Measurements from ENCODE around the gene RASSF5.
A peak's percentile ranks its signal among the peaks of the same experiment; 100 is the strongest.
"Not testable (repeated sequence)": the region's sequence is repeated elsewhere in the genome, so short reads cannot be mapped to it uniquely, and the experiment has no call there.

The RASSF5 gene

GRCh38 chr1:206586501-206587445, 79.4 kb downstream of the RASSF5 start:
- no peak for DNase-seq (ENCODE audit: low spot score)

GRCh38 chr1:206587904-206588303, 80.6 kb downstream of the RASSF5 start:
- DNase-seq (ENCODE audit: low spot score): no peak

GRCh38 chr1:206588492-206588891, 81.2 kb downstream of the RASSF5 start:
- no peak for DNase-seq (ENCODE audit: low spot score)

- DNase-seq (ENCODE audit: low spot score): no peak
These were observed 81.9 kb downstream of the RASSF5 start for GRCh38 chr1:206589206-206589605.

GRCh38 chr1:206590025-206590758, 82.9 kb downstream of the RASSF5 start:
- DNase-seq (ENCODE audit: low spot score): peak; percentile 53

- DNase-seq (ENCODE audit: low spot score): no peak
These were observed 83.9 kb downstream of the RASSF5 start for GRCh38 chr1:206591226-206591625.

GRCh38 chr1:206591696-206592095, 84.4 kb downstream of the RASSF5 start:
- DNase-seq (ENCODE audit: low spot score): no peak

GRCh38 chr1:206593351-206593925, 86.1 kb downstream of the RASSF5 start:
- DNase-seq (ENCODE audit: low spot score): no peak

- no peak for DNase-seq (ENCODE audit: low spot score)
These were observed 88.4 kb downstream of the RASSF5 start for GRCh38 chr1:206595581-206596318.

GRCh38 chr1:206596319-206596666, 89.0 kb downstream of the RASSF5 start:
- no peak for DNase-seq (ENCODE audit: low spot score)

- no peak for DNase-seq (ENCODE audit: low spot score)
These were observed 93.2 kb downstream of the RASSF5 start for GRCh38 chr1:206600527-206600926.

- no peak for DNase-seq (ENCODE audit: low spot score)
These were observed 97.5 kb downstream of the RASSF5 start for GRCh38 chr1:206604861-206605260.

- peak; percentile 73 for DNase-seq (ENCODE audit: low spot score)
These were observed 99.5 kb downstream of the RASSF5 start for GRCh38 chr1:206606867-206607266.

GRCh38 chr1:206608108-206608698, 100.9 kb downstream of the RASSF5 start:
- peak; percentile 58 for DNase-seq (ENCODE audit: low spot score)

- no peak for DNase-seq (ENCODE audit: low spot score)
These were observed 102.1 kb downstream of the RASSF5 start for GRCh38 chr1:206609229-206609991.

- DNase-seq (ENCODE audit: low spot score): peak; percentile 92
These were observed 105.0 kb downstream of the RASSF5 start, which contains the start of gene EIF2D for GRCh38 chr1:206612129-206612876. EIF2D (minus strand) TSS chr1:206612465; CDS start chr1:206612342, 123 bp downstream.

GRCh38 chr1:206626396-206626795, 119.1 kb downstream of the RASSF5 start:
- not testable (repeated sequence) for DNase-seq (ENCODE audit: low spot score)

GRCh38 chr1:206628916-206629315, 121.6 kb downstream of the RASSF5 start:
- DNase-seq (ENCODE audit: low spot score): no peak

- peak; percentile 79 for DNase-seq (ENCODE audit: low spot score)
These were observed 123.8 kb downstream of the RASSF5 start for GRCh38 chr1:206631085-206631509.

- peak; percentile 94 for DNase-seq (ENCODE audit: low spot score)
These were observed 126.4 kb downstream of the RASSF5 start for GRCh38 chr1:206633708-206634121.
